Measurements from ENCODE around the gene P2RX3. TPM values are rescaled to one million over a fixed set of nuclear protein-coding genes. Genes with fewer than 3 reads are reported as not detected.
A peak's percentile ranks its signal among the peaks of the same experiment; 100 is the strongest.

P2RX3 gene
- total RNA-seq, 1 experiment from 2014 or later = not detected

DNA sequence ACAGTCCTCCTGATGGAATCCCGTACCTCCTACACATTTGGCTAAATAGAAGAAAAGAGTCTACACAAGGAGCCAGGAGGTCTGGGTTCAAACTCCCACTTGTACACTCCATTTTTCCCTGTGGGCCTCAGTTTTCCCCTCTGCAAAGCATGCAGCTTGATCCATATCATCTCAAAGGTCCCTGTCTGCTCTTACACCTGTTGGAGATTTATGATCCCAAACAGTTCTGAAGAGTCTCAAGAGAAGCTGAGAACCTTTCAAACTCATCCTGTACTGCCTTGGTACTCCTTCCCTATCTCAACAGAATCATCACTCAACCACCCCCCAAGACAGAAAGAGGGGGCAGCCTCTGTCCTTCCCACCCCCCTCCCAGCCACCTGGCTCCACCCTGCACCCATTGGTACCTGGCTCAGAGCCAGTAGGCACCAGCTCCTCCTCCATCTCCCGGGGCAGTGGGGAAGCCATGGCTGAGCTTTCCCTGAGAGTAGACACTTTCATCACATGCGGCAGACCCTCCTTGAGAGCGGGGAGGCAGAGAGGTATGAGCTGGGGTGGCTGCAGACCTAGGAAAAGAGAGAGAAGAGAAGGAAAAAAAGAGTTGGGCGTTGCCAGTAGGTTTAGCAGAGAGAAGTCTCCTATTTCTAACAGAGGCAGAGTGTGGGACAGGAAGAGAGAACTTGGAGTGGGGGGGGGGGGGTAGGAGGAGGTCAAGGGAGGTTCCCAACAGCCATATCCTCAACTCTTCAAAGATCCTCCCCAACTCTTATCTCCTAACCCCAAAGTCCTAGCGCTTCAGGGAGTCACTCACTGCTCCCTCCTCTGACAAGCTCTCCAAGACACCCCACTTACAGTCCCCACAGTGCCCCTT is 16.5 kb upstream of the P2RX3 start:
- ChIA-PET POLR2A (ENCODE audit: unreplicated experiment) (interaction anchor here (0.6 to 1.1 kb wide), 6 partner anchors 10 to 43 kb away, joined by 3 to 12 read pairs (median 9); partner anchors contain the start of gene SSRP1), CTCF (interaction anchor here (0.6 to 2.4 kb wide), 5 partner anchors 10 to 342 kb away, joined by 3 to 26 read pairs (median 7); no protein-coding TSS in a partner anchor)
- H3K9me2 ChIP-seq (ENCODE audit: insufficient read depth) = no peaks in the 10 kb centered on the region
- H3K4me2 ChIP-seq = peak overlapping the region; percentile 98
- no peaks in the 10 kb centered on the region for H3K9me3 ChIP-seq (ENCODE audit: insufficient read depth, low read depth)
- H4K20me1 ChIP-seq (ENCODE audit: insufficient read depth) = peaks cover 60% of the 10 kb centered on the region
- no peak overlapping the region for H2AFZ ChIP-seq
- no TSS peak for BruUV-seq (replicated peaks)
- peaks cover 46% of the 10 kb centered on the region for H3F3A ChIP-seq (ENCODE audit: insufficient read depth, low read depth)
- TF ChIP-seq EZH2 (IDR thresholded peaks at IDR 0.05; ENCODE audit: low read depth) = no peak
- TF ChIP-seq CTCF (conservative IDR thresholded peaks at IDR 0.05) = no peak
- peaks cover 57% of the 10 kb centered on the region for H3K79me2 ChIP-seq (ENCODE audit: low read depth)
- H3K27me3 ChIP-seq (ENCODE audit: insufficient read depth, low read depth) = no peaks in the 10 kb centered on the region
- peaks cover 42% of the 10 kb centered on the region for H3K4me1 ChIP-seq (replicated peaks; ENCODE audit: insufficient read depth)
- peak overlapping the region; percentile 57 for H3K4me3 ChIP-seq
- peak in 1 of 2 experiments; percentile 32 for DNase-seq
- intact Hi-C loops (cut with micrococcal nuclease; ENCODE audit: unreplicated experiment) = loop anchor here (1.0 to 10.0 kb wide), 5 partner anchors 10 to 453 kb away; partner anchors contain the start of gene ZDHHC5
- H3K36me3 ChIP-seq (ENCODE audit: low read depth) = peaks cover 29% of the 10 kb centered on the region
- H3K27ac ChIP-seq = peak overlapping the region; percentile 59

DNA sequence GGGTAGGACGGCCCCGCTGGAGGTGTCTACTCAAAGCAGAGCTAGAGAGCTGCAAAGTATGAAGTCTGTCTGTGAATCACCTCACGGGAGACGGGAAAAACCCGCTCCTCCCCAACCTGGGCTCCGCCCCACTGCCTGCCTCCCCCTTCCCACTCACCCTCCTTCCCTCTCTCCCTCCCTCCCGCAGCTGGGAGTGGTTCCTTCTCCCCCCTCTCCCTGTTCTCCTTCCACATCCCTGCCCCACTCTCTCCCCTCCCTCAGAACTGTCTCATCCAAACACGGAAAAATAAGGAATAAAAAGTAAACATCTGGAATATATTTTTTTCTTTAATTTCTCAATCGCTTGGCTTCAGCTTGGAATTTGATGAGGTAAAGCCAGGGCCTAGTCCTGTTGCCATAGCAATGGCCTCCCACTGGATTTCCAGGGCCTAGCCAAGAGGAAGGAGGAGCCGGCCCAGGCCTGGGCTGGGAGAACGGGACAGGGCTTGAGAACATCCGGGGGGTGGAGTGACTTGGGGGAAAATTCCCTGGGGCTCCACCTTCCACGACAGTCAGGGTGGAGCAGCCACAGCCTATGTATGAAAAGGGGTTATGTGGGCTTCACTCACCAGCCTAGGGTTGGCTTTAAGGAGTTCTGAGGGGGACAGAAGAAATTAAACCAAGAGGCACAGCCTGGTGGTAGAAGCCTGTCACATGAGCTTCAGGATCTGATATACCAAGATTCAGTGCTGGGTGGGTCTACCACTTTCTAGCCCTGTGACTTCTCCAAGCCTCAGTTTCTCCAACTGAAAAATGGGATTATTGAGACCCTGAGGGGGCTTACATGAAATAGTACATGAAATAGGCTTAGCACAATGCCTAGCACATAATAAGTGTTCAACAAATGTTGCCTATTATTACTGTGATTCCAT is 15.6 kb upstream of the P2RX3 start:
- TSS peak; percentile 41 for BruUV-seq (replicated peaks)

More for the DNA sequence above, 15.6 kb upstream of the P2RX3 start:
- ChIA-PET CTCF (interaction anchor here (0.7 to 2.4 kb wide), 3 partner anchors 10 to 73 kb away, joined by 3 to 26 read pairs (median 15); no protein-coding TSS in a partner anchor), POLR2A (ENCODE audit: unreplicated experiment) (interaction anchor here (0.6 to 1.1 kb wide), 8 partner anchors 11 to 477 kb away, joined by 3 to 12 read pairs (median 9); partner anchors contain the start of gene SSRP1)
- H2AFZ ChIP-seq = no peak overlapping the region
- no peaks in the 10 kb centered on the region for H3K9me2 ChIP-seq (ENCODE audit: insufficient read depth)
- TF ChIP-seq CTCF (conservative IDR thresholded peaks at IDR 0.05) (no peak), EZH2 (IDR thresholded peaks at IDR 0.05; ENCODE audit: low read depth) (no peak)
- peak overlapping the region; percentile 98 for H3K4me2 ChIP-seq
- no peaks in the 10 kb centered on the region for H3K9me3 ChIP-seq (ENCODE audit: insufficient read depth, low read depth)
- peaks cover 52% of the 10 kb centered on the region for H4K20me1 ChIP-seq (ENCODE audit: insufficient read depth)
- H3F3A ChIP-seq (ENCODE audit: insufficient read depth, low read depth) = peaks cover 53% of the 10 kb centered on the region
- intact Hi-C loops (cut with micrococcal nuclease; ENCODE audit: unreplicated experiment) = loop anchor here (1.0 to 10.0 kb wide), 5 partner anchors 11 to 452 kb away; partner anchors contain the start of gene ZDHHC5
- peaks cover 49% of the 10 kb centered on the region for H3K4me1 ChIP-seq (replicated peaks; ENCODE audit: insufficient read depth)
- no peaks in the 10 kb centered on the region for H3K27me3 ChIP-seq (ENCODE audit: insufficient read depth, low read depth)
- H3K36me3 ChIP-seq (ENCODE audit: low read depth) = peaks cover 29% of the 10 kb centered on the region
- H3K27ac ChIP-seq = peak overlapping the region; percentile 59
- peaks cover 56% of the 10 kb centered on the region for H3K79me2 ChIP-seq (ENCODE audit: low read depth)
- DNase-seq = peak; percentile 92 to 94
- H3K4me3 ChIP-seq = peak overlapping the region; percentile 57; the same call in 1 of the 2 replicates

All from PC-9 (cell line).